ENCODE data around the gene DISC1.

DNA sequence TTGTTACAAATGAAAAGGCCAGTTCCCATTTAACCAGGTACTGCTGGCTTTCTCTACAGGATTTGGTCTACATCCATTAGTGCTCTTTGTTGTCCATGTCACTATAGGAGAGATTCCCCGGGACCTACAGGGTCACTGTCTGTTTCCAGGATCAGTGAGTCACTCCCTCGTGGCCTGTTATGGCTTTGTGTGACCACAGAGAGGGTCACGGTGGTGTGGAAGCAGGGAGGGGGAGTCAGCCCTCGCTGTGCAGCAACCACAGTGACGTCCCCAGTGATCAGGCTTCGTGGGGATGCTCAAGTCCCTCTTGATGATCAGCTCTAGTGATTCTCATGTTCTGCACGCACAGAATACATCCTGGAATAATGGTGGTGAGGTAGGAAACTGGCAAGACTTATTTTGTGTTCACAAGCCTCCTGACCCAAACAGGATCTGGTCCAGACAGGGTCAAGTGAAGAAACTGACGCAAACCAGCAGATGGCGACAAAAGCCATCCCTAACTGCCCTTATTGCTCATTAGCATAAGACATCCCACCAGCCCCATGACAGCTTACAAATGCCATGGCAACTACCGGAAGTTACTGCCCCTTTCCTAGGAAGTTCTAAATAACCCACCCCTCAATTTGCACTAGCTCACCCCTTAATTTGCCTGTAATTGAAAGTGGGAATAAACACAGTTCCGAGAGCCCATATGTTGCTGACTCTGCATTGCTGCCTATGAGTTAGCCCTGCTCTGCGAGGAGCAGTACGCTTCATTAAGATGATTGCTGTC, 98.5 kb downstream of the DISC1 start:
- TF ChIP-seq, protein P1, sequence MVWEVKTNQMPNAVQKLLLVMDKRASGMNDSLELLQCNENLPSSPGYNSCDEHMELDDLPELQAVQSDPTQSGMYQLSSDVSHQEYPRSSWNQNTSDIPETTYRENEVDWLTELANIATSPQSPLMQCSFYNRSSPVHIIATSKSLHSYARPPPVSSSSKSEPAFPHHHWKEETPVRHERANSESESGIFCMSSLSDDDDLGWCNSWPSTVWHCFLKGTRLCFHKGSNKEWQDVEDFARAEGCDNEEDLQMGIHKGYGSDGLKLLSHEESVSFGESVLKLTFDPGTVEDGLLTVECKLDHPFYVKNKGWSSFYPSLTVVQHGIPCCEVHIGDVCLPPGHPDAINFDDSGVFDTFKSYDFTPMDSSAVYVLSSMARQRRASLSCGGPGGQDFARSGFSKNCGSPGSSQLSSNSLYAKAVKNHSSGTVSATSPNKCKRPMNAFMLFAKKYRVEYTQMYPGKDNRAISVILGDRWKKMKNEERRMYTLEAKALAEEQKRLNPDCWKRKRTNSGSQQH (CRISPR knock-in tag; IDR thresholded peaks at IDR 0.05; ENCODE audit: low read depth): no peak
- no peak for TF ChIP-seq ZNF20 (CRISPR knock-in tag; IDR thresholded peaks at IDR 0.05)
- TF ChIP-seq, protein P2, sequence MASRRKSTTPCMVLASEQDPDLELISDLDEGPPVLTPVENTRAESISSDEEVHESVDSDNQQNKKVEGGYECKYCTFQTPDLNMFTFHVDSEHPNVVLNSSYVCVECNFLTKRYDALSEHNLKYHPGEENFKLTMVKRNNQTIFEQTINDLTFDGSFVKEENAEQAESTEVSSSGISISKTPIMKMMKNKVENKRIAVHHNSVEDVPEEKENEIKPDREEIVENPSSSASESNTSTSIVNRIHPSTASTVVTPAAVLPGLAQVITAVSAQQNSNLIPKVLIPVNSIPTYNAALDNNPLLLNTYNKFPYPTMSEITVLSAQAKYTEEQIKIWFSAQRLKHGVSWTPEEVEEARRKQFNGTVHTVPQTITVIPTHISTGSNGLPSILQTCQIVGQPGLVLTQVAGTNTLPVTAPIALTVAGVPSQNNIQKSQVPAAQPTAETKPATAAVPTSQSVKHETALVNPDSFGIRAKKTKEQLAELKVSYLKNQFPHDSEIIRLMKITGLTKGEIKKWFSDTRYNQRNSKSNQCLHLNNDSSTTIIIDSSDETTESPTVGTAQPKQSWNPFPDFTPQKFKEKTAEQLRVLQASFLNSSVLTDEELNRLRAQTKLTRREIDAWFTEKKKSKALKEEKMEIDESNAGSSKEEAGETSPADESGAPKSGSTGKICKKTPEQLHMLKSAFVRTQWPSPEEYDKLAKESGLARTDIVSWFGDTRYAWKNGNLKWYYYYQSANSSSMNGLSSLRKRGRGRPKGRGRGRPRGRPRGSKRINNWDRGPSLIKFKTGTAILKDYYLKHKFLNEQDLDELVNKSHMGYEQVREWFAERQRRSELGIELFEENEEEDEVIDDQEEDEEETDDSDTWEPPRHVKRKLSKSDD (CRISPR knock-in tag; IDR thresholded peaks at IDR 0.05; ENCODE audit: low read depth): no peak
